Gastroesophageal sphincter (tissue), 3 donors: ENCODE results near the gene LBHD1.

Experiments used
- CTCF ChIP-seq, 4 experiments: fragments of 200-600 bp in 2 of 4; fragments of 450-650 bp in 2 of 4; sonication (generic) in 1 of 4; IDR thresholded peaks; one replicate each; pipeline ENCODE4 v1.5.1; 2017 to 2019; ENCODE audit warnings: antibody characterized with exemption in 4 of 4, mild to moderate bottlenecking in 2 of 4, moderate library complexity in 2 of 4
- EP300 ChIP-seq: sonication (generic); formaldehyde crosslinking; IDR thresholded peaks from one replicate; pipeline ENCODE4 v1.6.1; 2017; ENCODE audit warnings: antibody characterized with exemption, mild to moderate bottlenecking
- POLR2A ChIP-seq, 2 donors: fragments of 450-650 bp; IDR thresholded peaks; one replicate each; pipeline ENCODE4 v1.6.1; 2017; ENCODE audit warnings: antibody characterized with exemption in 2 of 2, mild to moderate bottlenecking in 2 of 2, moderate library complexity in 1 of 2
- POLR2AphosphoS5 ChIP-seq: sonication (generic); formaldehyde crosslinking; IDR thresholded peaks from one replicate; pipeline ENCODE4 v1.6.1; 2017; ENCODE audit warnings: antibody characterized with exemption

GRCh38 chr11:62632492-62632891, 39.6 kb downstream of the LBHD1 start:
- TF ChIP-seq EP300 (no peak), CTCF (IDR thresholded peaks at IDR 0.05) (no peak), POLR2A (IDR thresholded peaks at IDR 0.05) (no peak), POLR2AphosphoS5 (no peak)
